ENCODE measurements around the gene YIPF7.

GRCh38 chr4:44638091-44638490 is 13.3 kb downstream of the YIPF7 start:
- TF ChIP-seq CTCF (tag by site-specific recombination; IDR thresholded peaks at IDR 0.05) (no peak), ZNF426 (tag by site-specific recombination; IDR thresholded peaks at IDR 0.05) (no peak), ZNF155 (tag by site-specific recombination; IDR thresholded peaks at IDR 0.05) (no peak), KLF16 (tag by site-specific recombination; IDR thresholded peaks at IDR 0.05) (no peak), YY2 (tag by site-specific recombination; IDR thresholded peaks at IDR 0.05) (no peak), ZNF501 (tag by site-specific recombination; IDR thresholded peaks at IDR 0.05) (no peak), ZNF600 (tag by site-specific recombination; IDR thresholded peaks at IDR 0.05) (no peak), ZNF2 (tag by site-specific recombination; IDR thresholded peaks at IDR 0.05) (no peak), PRDM10 (tag by site-specific recombination; IDR thresholded peaks at IDR 0.05) (no peak), ZNF571 (tag by site-specific recombination; IDR thresholded peaks at IDR 0.05) (no peak), ZNF184 (tag by site-specific recombination; IDR thresholded peaks at IDR 0.05) (no peak), ZNF280D (tag by site-specific recombination; IDR thresholded peaks at IDR 0.05) (no peak), ZNF175 (tag by site-specific recombination; IDR thresholded peaks at IDR 0.05) (no peak), ZNF362 (tag by site-specific recombination; IDR thresholded peaks at IDR 0.05) (no peak)
